ENCODE data around the gene BBIP1.

DNA sequence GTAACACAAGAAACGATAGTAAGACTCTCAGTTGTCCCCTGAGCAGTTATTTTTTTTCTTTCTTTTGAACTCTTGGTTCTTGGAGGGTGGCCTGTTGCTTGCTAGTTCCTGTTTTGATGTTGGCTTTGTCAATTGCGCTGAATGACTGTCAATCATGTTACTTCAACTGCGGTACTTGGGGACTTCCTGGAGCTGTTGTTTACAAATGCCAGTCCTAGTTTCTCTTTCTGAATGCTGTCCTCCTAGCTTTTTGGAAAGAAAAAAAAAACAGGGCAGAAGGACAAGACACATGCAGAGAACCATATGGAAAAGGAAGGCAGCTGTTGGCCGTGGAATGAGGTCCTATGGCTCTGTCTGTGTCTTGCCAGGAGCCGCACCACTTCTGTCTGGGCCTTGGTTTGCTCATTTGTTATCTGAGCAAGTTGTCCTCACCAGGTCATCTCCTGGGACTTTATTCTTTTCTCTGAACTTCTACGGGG lies 54.3 kb downstream of the BBIP1 start:
- TF ChIP-seq POLR2AphosphoS5 (IDR thresholded peaks at IDR 0.05) (no peak), EP300 (IDR thresholded peaks at IDR 0.05) (no peak)
- TF ChIP-seq, protein P1, sequence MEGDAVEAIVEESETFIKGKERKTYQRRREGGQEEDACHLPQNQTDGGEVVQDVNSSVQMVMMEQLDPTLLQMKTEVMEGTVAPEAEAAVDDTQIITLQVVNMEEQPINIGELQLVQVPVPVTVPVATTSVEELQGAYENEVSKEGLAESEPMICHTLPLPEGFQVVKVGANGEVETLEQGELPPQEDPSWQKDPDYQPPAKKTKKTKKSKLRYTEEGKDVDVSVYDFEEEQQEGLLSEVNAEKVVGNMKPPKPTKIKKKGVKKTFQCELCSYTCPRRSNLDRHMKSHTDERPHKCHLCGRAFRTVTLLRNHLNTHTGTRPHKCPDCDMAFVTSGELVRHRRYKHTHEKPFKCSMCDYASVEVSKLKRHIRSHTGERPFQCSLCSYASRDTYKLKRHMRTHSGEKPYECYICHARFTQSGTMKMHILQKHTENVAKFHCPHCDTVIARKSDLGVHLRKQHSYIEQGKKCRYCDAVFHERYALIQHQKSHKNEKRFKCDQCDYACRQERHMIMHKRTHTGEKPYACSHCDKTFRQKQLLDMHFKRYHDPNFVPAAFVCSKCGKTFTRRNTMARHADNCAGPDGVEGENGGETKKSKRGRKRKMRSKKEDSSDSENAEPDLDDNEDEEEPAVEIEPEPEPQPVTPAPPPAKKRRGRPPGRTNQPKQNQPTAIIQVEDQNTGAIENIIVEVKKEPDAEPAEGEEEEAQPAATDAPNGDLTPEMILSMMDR (IDR thresholded peaks at IDR 0.05), result no peak
